Stimulated activated CD4-positive, alpha-beta T cell treated with anti-CD3 and anti-CD28 coated beads, TNF-alpha, amount 100 ng/mL, for 48 hours (primary cell): ENCODE data around the gene KCNMA1.
"Not testable (repeated sequence)": the region's sequence is repeated elsewhere in the genome, so short reads cannot be mapped to it uniquely, and the experiment has no call there.

ENCODE experiments used
- DNase-seq, 3 donors: peaks; one replicate each; pipeline ENCODE4 v3.0.0-alpha.2; 2020; ENCODE audit warnings: low read depth in 3 of 3

Gene KCNMA1

GRCh38 chr10:77584938-77585337 lies 52.7 kb downstream of the KCNMA1 start:
- no peak for DNase-seq

- DNase-seq: no peak
These were observed 54.1 kb downstream of the KCNMA1 start for GRCh38 chr10:77583527-77583926.

- no peak for DNase-seq
These were observed 54.9 kb downstream of the KCNMA1 start for GRCh38 chr10:77582710-77583115.

GRCh38 chr10:77581738-77582137 lies 55.9 kb downstream of the KCNMA1 start:
- no peak for DNase-seq

GRCh38 chr10:77580482-77580881 lies 57.1 kb downstream of the KCNMA1 start:
- no peak for DNase-seq

GRCh38 chr10:77578583-77579227 lies 58.9 kb downstream of the KCNMA1 start:
- DNase-seq: no peak

- DNase-seq: no peak
These were observed 59.9 kb downstream of the KCNMA1 start for GRCh38 chr10:77577666-77578229.

- no peak for DNase-seq
These were observed 61.1 kb downstream of the KCNMA1 start for GRCh38 chr10:77576444-77577032.

GRCh38 chr10:77576007-77576367 lies 61.6 kb downstream of the KCNMA1 start:
- DNase-seq: no peak

- DNase-seq: no peak
These were observed 62.2 kb downstream of the KCNMA1 start for GRCh38 chr10:77575271-77576006.

- no peak for DNase-seq
These were observed 63.2 kb downstream of the KCNMA1 start for GRCh38 chr10:77574438-77574837.

- DNase-seq: not testable (repeated sequence)
These were observed 65.1 kb downstream of the KCNMA1 start for GRCh38 chr10:77572520-77572919.

- DNase-seq: no peak
These were observed 66.1 kb downstream of the KCNMA1 start for GRCh38 chr10:77571490-77571889.

- DNase-seq: no peak
These were observed 70.6 kb downstream of the KCNMA1 start for GRCh38 chr10:77566914-77567566.

GRCh38 chr10:77566236-77566635 lies 71.4 kb downstream of the KCNMA1 start:
- no peak for DNase-seq

- no peak for DNase-seq
These were observed 72.0 kb downstream of the KCNMA1 start for GRCh38 chr10:77565590-77566023.

GRCh38 chr10:77564731-77565589 lies 72.6 kb downstream of the KCNMA1 start:
- DNase-seq: no peak

- no peak for DNase-seq
These were observed 73.9 kb downstream of the KCNMA1 start for GRCh38 chr10:77563638-77564270.

- no peak for DNase-seq
These were observed 74.9 kb downstream of the KCNMA1 start for GRCh38 chr10:77562742-77563141.

- DNase-seq: no peak
These were observed 75.6 kb downstream of the KCNMA1 start for GRCh38 chr10:77561991-77562390.

- DNase-seq: no peak
These were observed 77.1 kb downstream of the KCNMA1 start for GRCh38 chr10:77560471-77560870.
